Smooth muscle cell of the pulmonary artery (primary cell): ENCODE data around the gene ABHD14A. TPM values are rescaled to one million over a fixed set of nuclear protein-coding genes. Genes with fewer than 3 reads are reported as not detected.

Experiments used
- total RNA-seq: library from RNA; depleted of rRNA; stranded (reverse); fragments of >200 nt; gene quantifications from 2 replicates; pipeline ENCODE4 v1.2.3, GENCODE V29; 2014

The ABHD14A gene
- total RNA-seq, result 14.7 and 18.2 TPM in 2 replicates

DNA sequence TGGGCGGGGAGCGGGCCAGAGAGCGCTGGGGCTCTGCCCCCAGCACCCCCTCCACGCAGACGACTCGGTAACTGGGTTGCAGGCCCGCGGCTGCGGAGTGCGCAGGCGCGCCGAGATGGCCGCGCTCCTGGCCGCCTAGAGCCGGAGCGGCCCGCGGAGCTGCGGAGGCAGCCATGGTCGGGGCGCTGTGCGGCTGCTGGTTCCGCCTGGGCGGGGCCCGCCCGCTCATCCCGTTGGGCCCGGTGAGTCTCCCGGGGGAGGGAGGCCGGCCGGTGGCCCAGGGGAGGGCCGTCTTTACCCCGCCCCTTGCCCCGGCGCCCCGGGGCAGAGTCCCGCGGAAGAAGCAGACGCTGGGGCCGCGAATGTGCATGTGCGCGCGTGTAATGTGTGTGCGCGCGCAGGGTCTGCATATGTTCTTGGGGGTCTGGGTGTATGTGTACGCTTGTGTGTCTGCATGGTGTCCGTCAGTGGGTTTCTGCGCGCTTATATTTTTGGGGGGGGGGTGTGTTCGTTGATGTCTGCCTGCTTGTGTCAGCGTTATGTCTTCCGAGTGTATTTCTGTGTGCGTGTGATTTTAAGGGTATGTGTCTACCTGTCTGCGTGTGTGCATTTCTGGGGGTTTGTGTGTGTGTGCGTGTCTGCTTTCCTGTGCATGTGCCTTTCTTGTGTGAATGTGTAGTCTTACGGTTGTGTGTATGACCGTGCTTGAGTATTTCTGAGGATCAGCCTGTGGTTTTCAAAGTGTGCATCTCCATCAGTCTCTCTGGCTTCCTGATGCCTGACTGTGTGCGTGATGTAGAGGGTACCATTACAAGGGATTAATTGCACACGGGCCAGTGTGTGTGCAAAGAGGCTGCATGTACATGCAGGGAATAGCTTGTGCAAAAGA is at the start of gene ABHD14A:
ABHD14A (plus strand) TSS at position 102 of the 889 bp plus-strand sequence; CDS start at position 174, 72 bp downstream.

DNA sequence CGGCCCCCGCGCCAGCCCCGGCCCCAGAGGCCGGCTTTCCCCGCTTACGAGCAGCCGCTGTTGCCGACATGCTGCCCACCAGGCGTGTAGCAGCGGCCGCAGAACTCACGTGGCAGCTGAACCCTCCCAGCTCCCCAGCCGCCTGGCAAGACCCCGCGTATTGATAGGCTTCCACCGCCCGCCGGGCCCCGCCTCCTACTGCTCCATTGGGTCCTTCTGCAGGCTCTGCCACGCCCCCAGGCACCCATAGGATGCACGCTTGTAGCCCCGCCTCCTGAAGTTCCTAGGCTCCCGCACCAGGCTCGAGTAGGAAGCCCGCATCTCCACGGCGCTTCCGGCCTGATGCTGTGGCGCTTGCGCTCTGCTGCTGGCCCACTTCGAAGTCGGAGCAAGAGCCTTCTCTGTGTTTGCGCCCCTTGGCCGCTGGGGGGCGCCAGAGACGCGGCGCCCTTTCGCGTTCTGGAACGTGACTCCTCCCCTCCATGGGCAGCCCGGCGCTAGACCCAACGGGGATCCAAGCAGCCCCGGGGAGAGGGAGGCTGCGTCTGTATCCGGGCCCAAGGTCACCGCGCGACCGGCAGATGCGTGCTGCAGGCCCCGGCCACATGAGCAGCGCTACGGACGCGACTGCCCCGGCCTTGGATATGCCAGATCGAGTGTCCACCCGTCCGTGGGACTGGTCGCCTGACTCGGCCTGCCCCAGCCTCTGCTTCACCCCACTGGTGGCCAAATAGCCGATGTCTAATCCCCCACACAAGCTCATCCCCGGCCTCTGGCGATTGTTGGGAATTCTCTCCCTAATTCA is 32.9 kb upstream of the ABHD14A start, which contains the start of the genes PARP3 and RRP9:
PARP3 (plus strand) TSS at position 566 of the 805 bp plus-strand sequence. CDS start 993 bp downstream, outside the sequence.
RRP9 (minus strand) TSS at position 107 of the 805 bp plus-strand sequence; CDS start at position 70, 37 bp downstream.

DNA sequence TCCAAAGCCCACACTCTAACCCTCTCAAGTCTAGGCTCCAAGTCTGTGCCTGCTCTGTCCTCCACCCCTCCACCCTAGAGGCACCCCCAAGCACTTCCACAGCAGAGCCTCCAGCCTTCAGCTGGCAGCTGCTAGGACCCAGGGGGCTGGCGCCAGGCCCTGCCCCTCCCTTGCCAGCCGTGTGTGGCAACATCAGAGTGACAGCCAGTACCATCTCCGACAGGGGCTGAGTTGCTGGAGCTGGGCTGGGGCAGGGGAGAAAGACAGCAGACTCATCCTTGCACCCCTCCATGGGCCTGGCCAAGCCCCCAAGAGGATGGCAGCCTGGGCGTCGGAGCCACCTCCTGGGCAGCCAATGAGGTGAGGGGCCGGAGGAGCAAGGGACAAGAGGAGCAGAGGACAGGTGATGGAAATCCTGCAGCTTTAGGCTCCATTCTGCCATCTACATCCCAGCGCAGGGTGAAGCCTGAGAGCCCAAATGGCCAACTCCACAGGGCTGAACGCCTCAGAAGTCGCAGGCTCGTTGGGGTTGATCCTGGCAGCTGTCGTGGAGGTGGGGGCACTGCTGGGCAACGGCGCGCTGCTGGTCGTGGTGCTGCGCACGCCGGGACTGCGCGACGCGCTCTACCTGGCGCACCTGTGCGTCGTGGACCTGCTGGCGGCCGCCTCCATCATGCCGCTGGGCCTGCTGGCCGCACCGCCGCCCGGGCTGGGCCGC is 19.5 kb upstream of the ABHD14A start, which contains the start of gene GPR62:
GPR62 (plus strand) TSS at position 207 of the 718 bp plus-strand sequence; CDS start at position 479, 272 bp downstream.

GRCh38 chr3:51967384-51968169 is 7.3 kb upstream of the ABHD14A start, which contains the start of gene PCBP4:
Gene PCBP4, minus strand, starts transcription at chr3:51967454. Its CDS starts 6,214 bp downstream, at chr3:51961240.

DNA sequence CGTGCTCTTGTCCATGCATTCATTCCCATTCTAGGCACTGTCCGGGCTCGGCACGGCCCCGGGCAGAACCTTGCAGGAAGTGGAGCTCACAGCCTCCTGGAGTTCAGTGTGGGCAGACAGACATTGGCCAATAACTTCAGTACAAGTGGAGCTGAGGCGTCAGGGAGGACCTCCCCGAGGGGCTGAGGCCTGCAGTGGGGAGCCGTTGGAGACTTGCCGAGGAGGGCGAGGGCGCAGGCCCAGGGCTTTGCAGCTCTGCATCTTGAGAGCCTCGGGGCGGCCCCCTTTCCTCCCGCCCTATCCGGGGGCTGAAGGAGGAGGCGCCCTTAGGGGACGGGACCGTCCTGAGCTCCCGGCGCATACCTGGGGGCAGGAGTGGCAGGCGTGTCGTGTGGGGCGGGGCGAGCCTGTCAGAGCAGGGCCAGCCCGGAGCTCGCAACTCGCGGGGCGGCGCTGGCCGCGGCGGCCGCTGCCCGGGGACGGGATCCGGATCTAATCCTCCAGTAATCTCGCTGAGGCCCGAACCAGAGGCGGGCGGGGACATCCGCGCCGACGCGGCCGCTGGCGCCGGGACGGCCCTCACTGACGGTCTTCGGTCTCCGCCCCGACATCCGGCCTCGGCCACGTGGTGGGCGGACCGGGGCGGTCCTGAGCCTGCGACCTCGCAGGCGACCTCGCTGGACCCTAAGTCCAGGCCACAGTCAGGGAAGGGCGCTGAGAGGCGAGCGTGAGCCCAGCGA is 8.1 kb downstream of the ABHD14A start, which contains the start of gene ACY1:
ACY1 (plus strand) TSS at position 698 of the 740 bp plus-strand sequence. CDS start 530 bp downstream, outside the sequence.

DNA sequence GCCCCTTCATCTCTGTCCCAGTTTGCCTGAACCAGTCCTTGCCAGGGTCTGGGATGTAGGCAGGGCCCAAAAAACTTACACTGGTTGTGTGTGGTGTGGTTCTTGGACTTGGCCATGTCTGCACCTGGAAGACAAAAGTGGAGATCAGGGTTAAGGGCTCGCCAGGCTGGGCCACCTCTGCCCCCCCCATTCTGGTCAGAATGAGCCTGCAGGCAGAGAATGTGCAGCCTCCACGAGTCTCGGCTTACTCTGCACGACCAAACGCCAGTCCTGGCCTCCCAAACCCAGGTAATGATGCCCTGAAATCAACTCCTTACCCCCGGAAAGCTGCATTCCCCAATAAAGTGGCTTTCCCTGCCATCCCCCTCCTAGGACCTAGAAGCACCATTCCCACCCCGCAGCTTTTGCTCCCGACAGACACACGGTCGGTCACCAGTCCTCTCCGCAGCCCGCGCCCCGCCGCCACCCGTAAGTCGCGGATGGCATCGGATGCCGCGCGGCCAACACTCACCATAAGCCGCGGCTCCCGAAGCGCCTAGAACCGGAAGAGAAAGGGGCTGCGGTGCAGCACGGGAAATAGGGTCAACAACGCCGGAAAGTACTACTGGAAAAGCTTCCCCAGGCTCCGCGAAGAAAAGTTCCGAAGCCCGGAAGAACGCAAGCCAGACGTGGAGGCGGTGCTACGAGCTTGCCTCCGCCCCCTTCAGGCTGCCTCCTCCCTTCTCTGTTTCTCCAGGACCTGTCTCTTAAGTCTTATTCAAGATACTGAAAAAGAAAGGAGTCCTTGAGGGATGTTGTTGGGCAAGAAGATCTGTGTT is 20.7 kb downstream of the ABHD14A start, which contains the start of gene RPL29:
RPL29 (minus strand) TSS at position 550 of the 818 bp plus-strand sequence; CDS start at position 116, 434 bp downstream.

Other genes with a start within 250 kb of the ABHD14A start
- gene IQCF6, start 195.8 kb upstream of the ABHD14A start, total RNA-seq, result not detected in 2 replicates
- gene IQCF2, start 113.4 kb upstream of the ABHD14A start, total RNA-seq, result not detected in 2 replicates
- not detected in 2 replicates for gene IQCF5, start 99.5 kb upstream of the ABHD14A start, total RNA-seq
- gene IQCF1, start 71.7 kb upstream of the ABHD14A start, total RNA-seq, result not detected in 2 replicates
- 16.6 and 27.6 TPM in 2 replicates for gene RRP9, start 33.2 kb upstream of the ABHD14A start, total RNA-seq
- gene PARP3, start 32.7 kb upstream of the ABHD14A start, total RNA-seq, result 23.8 and 38.6 TPM in 2 replicates
- gene GPR62, start 19.7 kb upstream of the ABHD14A start, total RNA-seq, result 0.07 TPM in 1 of 2 replicates, not detected in the other
- 35.6 and 62.8 TPM in 2 replicates for gene PCBP4, start 7.6 kb upstream of the ABHD14A start, total RNA-seq
- gene ABHD14B, start 1.0 kb upstream of the ABHD14A start, total RNA-seq, result 29.6 and 35.1 TPM in 2 replicates
- 33.5 and 39.6 TPM in 2 replicates for gene ACY1, start 8.5 kb downstream of the ABHD14A start, total RNA-seq
- gene RPL29, start 20.8 kb downstream of the ABHD14A start, total RNA-seq, result 590 and 640 TPM in 2 replicates
- 11.1 and 17.5 TPM in 2 replicates for gene DUSP7, start 81.5 kb downstream of the ABHD14A start, total RNA-seq
- 5.4 and 7.4 TPM in 2 replicates for gene POC1A, start 179.4 kb downstream of the ABHD14A start, total RNA-seq
- gene ALAS1, start 223.1 kb downstream of the ABHD14A start, total RNA-seq, result 24.9 and 40.3 TPM in 2 replicates